Measurements from ENCODE around the gene SLC7A6OS. TPM values are rescaled to one million over a fixed set of nuclear protein-coding genes. Genes with fewer than 3 reads are reported as not detected.

SLC7A6OS gene
- total RNA-seq, 1 experiment from 2014 or later, result 25.3 TPM

- CTCF ChIA-PET, result no interaction called here
- intact Hi-C loops (cut with micrococcal nuclease; ENCODE audit: unreplicated experiment), result no loop called here
- Histone ChIP-seq H3K36me3 (ENCODE audit: insufficient read depth, low read length, poor library complexity, severe bottlenecking) (peaks cover 69% of the 10 kb centered on the region), H3K4me1 (ENCODE audit: insufficient read depth, low read length, poor library complexity, severe bottlenecking) (peaks cover 31% of the 10 kb centered on the region), H3K9me3 (ENCODE audit: low read depth, low read length, poor library complexity, severe bottlenecking) (no peaks in the 10 kb centered on the region), H3K27ac (ENCODE audit: low read depth, low read length, poor library complexity, severe bottlenecking) (peak overlapping the region; percentile 64), H3K27me3 (replicated peaks; ENCODE audit: insufficient read depth, low read depth, low read length, poor library complexity) (no peaks in the 10 kb centered on the region), H3K4me3 (ENCODE audit: low read depth, low read length, poor library complexity, severe bottlenecking) (no peak overlapping the region)
- TSS peak; percentile 26 for BruUV-seq (replicated peaks)
- TF ChIP-seq CTCF (conservative IDR thresholded peaks at IDR 0.05; ENCODE audit: low read depth, low read length) (no peak), EZH2 (IDR thresholded peaks at IDR 0.05; ENCODE audit: borderline replicate concordance, low read depth, low read length, poor library complexity, severe bottlenecking) (no peak)
- no peak for DNase-seq (ENCODE audit: low spot score)
- POLR2A ChIA-PET (ENCODE audit: low non-redundant PET), result no interaction called here
These were observed 12.8 kb downstream of the SLC7A6OS start for GRCh38 chr16:68297908-68298307.

GRCh38 chr16:68296693-68297092, 14.1 kb downstream of the SLC7A6OS start:
- H3K27me3 ChIP-seq (replicated peaks; ENCODE audit: insufficient read depth, low read depth, low read length, poor library complexity), result no peaks in the 10 kb centered on the region
- ChIA-PET CTCF (no interaction called here), POLR2A (ENCODE audit: low non-redundant PET) (no interaction called here)
- H3K27ac ChIP-seq (ENCODE audit: low read depth, low read length, poor library complexity, severe bottlenecking), result no peak overlapping the region
- no TSS peak for BruUV-seq (replicated peaks)
- intact Hi-C loops (cut with micrococcal nuclease; ENCODE audit: unreplicated experiment), result no loop called here
- H3K4me3 ChIP-seq (ENCODE audit: low read depth, low read length, poor library complexity, severe bottlenecking), result no peak overlapping the region
- no peaks in the 10 kb centered on the region for H3K9me3 ChIP-seq (ENCODE audit: low read depth, low read length, poor library complexity, severe bottlenecking)
- DNase-seq (ENCODE audit: low spot score), result no peak
- TF ChIP-seq EZH2 (IDR thresholded peaks at IDR 0.05; ENCODE audit: borderline replicate concordance, low read depth, low read length, poor library complexity, severe bottlenecking), result no peak
- TF ChIP-seq CTCF (conservative IDR thresholded peaks at IDR 0.05; ENCODE audit: low read depth, low read length), result no peak
- peaks cover 59% of the 10 kb centered on the region for H3K36me3 ChIP-seq (ENCODE audit: insufficient read depth, low read length, poor library complexity, severe bottlenecking)
- peaks cover 31% of the 10 kb centered on the region for H3K4me1 ChIP-seq (ENCODE audit: insufficient read depth, low read length, poor library complexity, severe bottlenecking)

- Histone ChIP-seq H3K4me3 (ENCODE audit: low read depth, low read length, poor library complexity, severe bottlenecking) (no peak overlapping the region), H3K9me3 (ENCODE audit: low read depth, low read length, poor library complexity, severe bottlenecking) (no peaks in the 10 kb centered on the region), H3K27ac (ENCODE audit: low read depth, low read length, poor library complexity, severe bottlenecking) (no peak overlapping the region), H3K4me1 (ENCODE audit: insufficient read depth, low read length, poor library complexity, severe bottlenecking) (peaks cover 31% of the 10 kb centered on the region), H3K36me3 (ENCODE audit: insufficient read depth, low read length, poor library complexity, severe bottlenecking) (peaks cover 59% of the 10 kb centered on the region), H3K27me3 (replicated peaks; ENCODE audit: insufficient read depth, low read depth, low read length, poor library complexity) (no peaks in the 10 kb centered on the region)
- ChIA-PET CTCF (no interaction called here), POLR2A (ENCODE audit: low non-redundant PET) (no interaction called here)
- TF ChIP-seq EZH2 (IDR thresholded peaks at IDR 0.05; ENCODE audit: borderline replicate concordance, low read depth, low read length, poor library complexity, severe bottlenecking), result no peak
- no peak for TF ChIP-seq CTCF (conservative IDR thresholded peaks at IDR 0.05; ENCODE audit: low read depth, low read length)
- intact Hi-C loops (cut with micrococcal nuclease; ENCODE audit: unreplicated experiment), result no loop called here
- no TSS peak for BruUV-seq (replicated peaks)
- no peak for DNase-seq (ENCODE audit: low spot score)
These were observed 14.5 kb downstream of the SLC7A6OS start for GRCh38 chr16:68296291-68296690.
